GM23248 (cell line): ENCODE data around the gene CPN2.

Experiments
- EZH2 ChIP-seq: fragments of 200-600 bp; sonication (generic); IDR thresholded peaks from 2 replicates; pipeline ENCODE4 v1.6.1; 2018; ENCODE audit warnings: antibody characterized with exemption, mild to moderate bottlenecking; ENCODE audit not compliant: insufficient read depth, poor library complexity, severe bottlenecking
- EZH2phosphoT487 ChIP-seq: fragments of 200-600 bp; sonication (generic); IDR thresholded peaks from 2 replicates; pipeline ENCODE4 v1.6.1; 2018; ENCODE audit warnings: antibody characterized with exemption, moderate library complexity, mild to moderate bottlenecking, low read depth; ENCODE audit not compliant: insufficient read depth

GRCh38 chr3:194304186-194304917 lies 46.8 kb downstream of the CPN2 start:
- TF ChIP-seq EZH2phosphoT487 (no peak), EZH2 (no peak)
